ENCODE measurements around the gene NFU1.
"Not testable (repeated sequence)": the region's sequence is repeated elsewhere in the genome, so short reads cannot be mapped to it uniquely, and the experiment has no call there.

Gene NFU1

DNA sequence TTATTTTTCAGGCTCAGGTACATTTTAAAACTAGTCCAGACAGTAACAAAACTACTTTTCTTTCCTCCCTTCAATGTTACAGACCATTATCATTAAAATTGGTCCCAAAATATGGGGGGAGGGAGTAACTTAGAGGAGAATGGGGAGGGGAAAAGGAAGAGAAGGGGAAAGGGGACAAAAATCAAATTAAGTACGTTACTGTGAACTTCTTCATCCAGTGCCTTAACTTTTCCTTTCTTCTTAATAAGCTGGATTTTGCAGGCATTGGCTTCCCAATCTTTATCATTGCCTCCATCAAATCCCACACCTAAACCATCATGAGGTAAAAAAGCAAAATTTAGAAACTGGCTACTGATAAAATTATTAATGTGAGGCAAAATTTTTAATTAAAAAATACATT lies 67.4 kb downstream of the NFU1 start:
- Mint-ChIP-seq H3K27me3 (ENCODE audit: low read depth) (no peaks in the 10 kb centered on the region), H3K4me1 (no peaks in the 10 kb centered on the region), H3K36me3 (ENCODE audit: low read depth) (peaks cover 65% of the 10 kb centered on the region), H3K4me3 (no peak overlapping the region), H3K27ac (no peak overlapping the region), H3K9me3 (no peaks in the 10 kb centered on the region)
- TF ChIP-seq, protein P1, sequence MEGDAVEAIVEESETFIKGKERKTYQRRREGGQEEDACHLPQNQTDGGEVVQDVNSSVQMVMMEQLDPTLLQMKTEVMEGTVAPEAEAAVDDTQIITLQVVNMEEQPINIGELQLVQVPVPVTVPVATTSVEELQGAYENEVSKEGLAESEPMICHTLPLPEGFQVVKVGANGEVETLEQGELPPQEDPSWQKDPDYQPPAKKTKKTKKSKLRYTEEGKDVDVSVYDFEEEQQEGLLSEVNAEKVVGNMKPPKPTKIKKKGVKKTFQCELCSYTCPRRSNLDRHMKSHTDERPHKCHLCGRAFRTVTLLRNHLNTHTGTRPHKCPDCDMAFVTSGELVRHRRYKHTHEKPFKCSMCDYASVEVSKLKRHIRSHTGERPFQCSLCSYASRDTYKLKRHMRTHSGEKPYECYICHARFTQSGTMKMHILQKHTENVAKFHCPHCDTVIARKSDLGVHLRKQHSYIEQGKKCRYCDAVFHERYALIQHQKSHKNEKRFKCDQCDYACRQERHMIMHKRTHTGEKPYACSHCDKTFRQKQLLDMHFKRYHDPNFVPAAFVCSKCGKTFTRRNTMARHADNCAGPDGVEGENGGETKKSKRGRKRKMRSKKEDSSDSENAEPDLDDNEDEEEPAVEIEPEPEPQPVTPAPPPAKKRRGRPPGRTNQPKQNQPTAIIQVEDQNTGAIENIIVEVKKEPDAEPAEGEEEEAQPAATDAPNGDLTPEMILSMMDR (IDR thresholded peaks at IDR 0.05; ENCODE audit: unreplicated experiment in 3 of 3): no peak

GRCh38 chr2:69368588-69368987 lies 68.6 kb downstream of the NFU1 start:
- Mint-ChIP-seq H3K27me3 (ENCODE audit: low read depth) (no peaks in the 10 kb centered on the region), H3K27ac (no peak overlapping the region), H3K36me3 (ENCODE audit: low read depth) (peaks cover 65% of the 10 kb centered on the region), H3K4me3 (no peak overlapping the region), H3K9me3 (no peaks in the 10 kb centered on the region), H3K4me1 (no peaks in the 10 kb centered on the region)
- TF ChIP-seq, protein P1 (IDR thresholded peaks at IDR 0.05; ENCODE audit: unreplicated experiment in 3 of 3): no peak

DNA sequence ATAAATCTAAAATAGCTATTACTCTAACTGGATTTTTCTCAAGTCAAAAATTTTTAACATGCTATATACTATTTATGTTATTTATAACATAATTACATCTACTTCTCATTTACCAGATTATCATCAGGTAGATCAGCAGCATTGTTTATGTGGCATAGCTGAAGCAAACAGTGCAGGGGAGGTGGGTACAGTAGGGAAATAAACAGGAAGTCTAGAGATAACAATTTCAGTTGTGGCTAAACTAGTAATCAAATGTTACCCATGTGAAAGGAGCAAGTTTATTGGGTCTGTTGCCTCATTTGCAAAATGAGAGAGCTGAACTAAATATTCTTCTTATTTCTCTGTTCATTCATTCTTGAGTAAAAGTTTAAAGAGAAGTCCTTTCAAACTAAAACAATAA lies 77.9 kb downstream of the NFU1 start:
- no peak overlapping the region for H3K4me3 Mint-ChIP-seq
- no peaks in the 10 kb centered on the region for H3K9me3 Mint-ChIP-seq
- H3K36me3 Mint-ChIP-seq (ENCODE audit: low read depth): peaks cover 66% of the 10 kb centered on the region
- no peak overlapping the region for H3K27ac Mint-ChIP-seq
- TF ChIP-seq, protein P1 (IDR thresholded peaks at IDR 0.05; ENCODE audit: unreplicated experiment in 3 of 3): no peak
- no peaks in the 10 kb centered on the region for H3K27me3 Mint-ChIP-seq (ENCODE audit: low read depth)
- no peaks in the 10 kb centered on the region for H3K4me1 Mint-ChIP-seq

DNA sequence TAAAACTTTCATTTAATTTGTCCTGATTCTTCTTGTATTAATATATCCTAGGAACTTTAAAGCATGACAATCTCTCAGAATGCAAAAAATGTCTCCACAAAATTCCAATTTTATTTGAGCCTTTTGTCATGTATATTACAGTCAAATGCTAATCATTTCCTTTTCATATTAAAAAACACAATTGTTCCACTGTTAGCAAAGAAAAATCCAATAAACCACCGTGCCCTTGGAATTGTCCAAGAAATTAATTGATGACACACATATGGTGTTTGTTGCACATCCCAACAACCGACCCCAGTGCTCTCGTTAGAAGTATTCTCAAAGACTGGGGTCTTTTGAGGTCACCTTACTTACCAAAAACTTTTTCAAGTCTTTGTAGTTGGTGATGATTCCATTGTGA lies 78.3 kb downstream of the NFU1 start:
- Mint-ChIP-seq H3K9me3 (no peaks in the 10 kb centered on the region), H3K4me3 (no peak overlapping the region), H3K27me3 (ENCODE audit: low read depth) (no peaks in the 10 kb centered on the region), H3K4me1 (no peaks in the 10 kb centered on the region), H3K27ac (no peak overlapping the region), H3K36me3 (ENCODE audit: low read depth) (peaks cover 70% of the 10 kb centered on the region)
- TF ChIP-seq, protein P1 (IDR thresholded peaks at IDR 0.05; ENCODE audit: unreplicated experiment in 3 of 3): no peak

DNA sequence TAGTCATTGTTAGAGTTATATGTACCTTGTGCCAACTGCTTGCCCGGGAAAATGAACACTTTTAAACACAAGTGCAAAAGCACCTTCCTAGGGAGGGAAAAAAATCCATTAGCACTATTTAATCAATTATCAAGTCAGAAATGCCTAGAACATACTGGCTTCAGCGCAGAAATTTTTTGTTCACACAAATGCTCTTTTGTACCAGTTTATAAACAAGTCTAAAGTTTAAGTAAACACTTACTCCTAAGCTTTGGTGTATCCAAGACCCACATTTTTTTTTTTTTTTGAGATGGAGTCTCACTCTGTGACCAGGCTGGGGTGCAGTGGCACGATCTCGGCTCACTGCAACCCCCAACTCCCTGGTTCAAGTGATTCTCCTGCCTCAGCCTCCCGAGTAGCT lies 80.8 kb downstream of the NFU1 start:
- H3K27ac Mint-ChIP-seq: no peak overlapping the region
- no peaks in the 10 kb centered on the region for H3K9me3 Mint-ChIP-seq
- H3K4me3 Mint-ChIP-seq: no peak overlapping the region
- TF ChIP-seq, protein P1 (IDR thresholded peaks at IDR 0.05; ENCODE audit: unreplicated experiment in 3 of 3): no peak
- no peaks in the 10 kb centered on the region for H3K4me1 Mint-ChIP-seq
- peaks cover 64% of the 10 kb centered on the region for H3K36me3 Mint-ChIP-seq (ENCODE audit: low read depth)
- H3K27me3 Mint-ChIP-seq (ENCODE audit: low read depth): no peaks in the 10 kb centered on the region

DNA sequence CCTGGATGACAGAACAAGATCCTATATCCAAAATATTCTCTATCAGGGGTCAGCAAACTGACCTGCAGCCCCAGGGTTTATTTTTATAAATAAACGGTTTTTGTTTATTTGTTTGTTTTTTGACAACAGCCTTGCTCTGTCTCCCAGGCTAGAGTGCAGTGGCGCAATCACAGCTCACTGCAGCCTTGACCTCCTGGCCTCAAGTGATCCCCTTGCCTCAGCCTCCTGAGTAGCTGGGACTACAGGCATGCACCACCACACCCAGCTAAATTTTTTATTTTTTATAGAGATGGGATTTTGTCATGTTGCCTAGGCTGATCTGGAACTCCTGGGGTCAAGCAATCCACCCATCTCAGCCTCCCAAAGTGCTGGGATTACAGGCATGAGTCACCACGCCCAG lies 82.3 kb downstream of the NFU1 start:
- peaks cover 64% of the 10 kb centered on the region for H3K36me3 Mint-ChIP-seq (ENCODE audit: low read depth)
- H3K4me1 Mint-ChIP-seq; H3K4me3 Mint-ChIP-seq; H3K27ac Mint-ChIP-seq; H3K9me3 Mint-ChIP-seq; H3K27me3 Mint-ChIP-seq (ENCODE audit: low read depth): not testable (repeated sequence)
